G401.6 (cell line): Measurements from ENCODE around the gene GALNT13.

Experiments used
- FAIRE-seq: peaks from 2 replicates; lab custom pipeline; 2012; peaks lifted over from hg19 to GRCh38; lab: Jason Lieb, UNC

Gene GALNT13

DNA sequence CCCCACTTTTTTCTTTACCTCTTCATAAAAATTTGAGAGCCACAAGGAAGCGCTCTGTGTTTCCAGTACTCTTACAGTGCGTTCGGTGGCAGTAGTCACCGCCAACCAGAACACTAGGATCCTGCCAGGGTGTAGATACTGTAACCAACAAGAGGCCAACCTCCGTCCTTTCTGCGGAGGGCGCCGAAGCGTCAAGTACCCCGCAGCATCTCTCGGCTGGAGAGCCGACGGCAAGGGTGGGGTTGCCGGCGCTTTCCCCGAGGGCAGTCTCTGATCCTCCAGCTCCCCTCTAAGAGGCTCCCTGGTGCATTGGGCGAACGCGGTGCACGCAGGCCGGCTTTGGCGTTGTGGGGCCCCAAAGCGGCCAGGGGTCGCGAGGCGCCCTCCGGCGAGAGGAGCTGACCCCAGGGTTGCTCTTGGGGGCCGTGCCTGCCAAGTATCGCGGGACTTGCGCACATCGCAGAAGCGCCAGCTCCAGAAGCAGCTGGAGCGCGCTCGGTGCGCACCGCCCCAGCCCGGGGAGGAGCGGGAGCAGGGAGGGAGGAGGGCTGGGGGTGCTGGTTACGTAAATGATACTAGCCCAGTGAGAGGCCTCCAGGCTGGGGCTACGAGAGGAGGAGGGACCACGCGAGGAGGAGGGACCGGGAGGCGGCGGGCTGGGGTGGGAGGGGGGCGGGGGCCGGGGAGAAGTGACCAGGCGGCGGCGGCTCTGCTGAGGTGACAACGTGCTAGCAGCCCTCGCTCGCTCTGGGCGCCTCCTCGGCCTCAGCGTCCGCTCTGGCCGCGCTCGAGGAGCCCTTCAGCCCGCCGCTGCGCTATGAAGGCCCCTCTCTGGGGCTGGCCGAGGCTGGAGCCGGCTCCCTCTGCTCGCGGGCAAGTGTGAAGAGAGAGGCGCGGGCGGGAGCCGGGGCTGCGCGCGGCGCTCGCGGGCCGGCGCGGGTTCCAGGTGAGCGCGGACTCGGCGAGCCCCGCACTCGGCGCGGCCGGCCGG is at the start of gene GALNT13:
GALNT13 (plus strand) TSS at position 692 of the 991 bp plus-strand sequence.
- FAIRE-seq: peak; percentile 54

DNA sequence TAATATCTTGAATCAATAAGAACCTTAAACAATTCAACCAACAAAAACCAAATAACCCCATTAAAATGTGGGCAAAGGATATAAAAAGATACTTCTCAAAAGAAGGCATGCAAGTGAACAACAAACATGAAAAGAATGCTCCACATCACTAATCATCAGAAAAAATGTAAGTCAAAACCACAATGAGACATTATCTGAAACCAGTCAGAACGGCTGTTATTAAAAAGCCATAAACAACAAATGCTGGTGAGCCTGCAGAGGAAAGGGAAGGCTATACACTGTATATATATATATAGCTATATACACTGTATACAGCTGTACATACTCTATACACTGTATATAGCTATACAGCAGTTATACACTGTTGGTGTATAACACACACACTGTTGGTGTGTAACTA is 47.8 kb upstream of the GALNT13 start:
- FAIRE-seq: no peak

DNA sequence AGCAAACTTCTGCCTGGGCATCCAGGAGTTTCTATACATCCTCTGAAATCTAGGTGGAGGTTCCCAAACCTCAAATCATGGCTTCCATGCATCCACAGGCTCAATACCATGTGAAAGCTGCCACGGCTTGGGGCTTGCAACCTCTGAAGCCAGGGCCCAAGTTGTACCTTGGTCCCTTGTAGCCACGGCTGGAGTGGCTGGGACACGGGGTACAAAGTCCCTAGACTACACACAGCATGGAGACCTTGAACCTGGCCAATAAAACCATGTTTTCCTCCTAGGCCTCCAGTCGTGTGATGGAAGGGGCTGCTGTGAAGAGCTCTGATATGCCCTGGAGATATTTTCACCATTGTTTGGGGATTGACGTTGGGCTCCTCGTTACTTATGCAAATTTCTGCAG is 43.4 kb upstream of the GALNT13 start:
- no peak for FAIRE-seq

DNA sequence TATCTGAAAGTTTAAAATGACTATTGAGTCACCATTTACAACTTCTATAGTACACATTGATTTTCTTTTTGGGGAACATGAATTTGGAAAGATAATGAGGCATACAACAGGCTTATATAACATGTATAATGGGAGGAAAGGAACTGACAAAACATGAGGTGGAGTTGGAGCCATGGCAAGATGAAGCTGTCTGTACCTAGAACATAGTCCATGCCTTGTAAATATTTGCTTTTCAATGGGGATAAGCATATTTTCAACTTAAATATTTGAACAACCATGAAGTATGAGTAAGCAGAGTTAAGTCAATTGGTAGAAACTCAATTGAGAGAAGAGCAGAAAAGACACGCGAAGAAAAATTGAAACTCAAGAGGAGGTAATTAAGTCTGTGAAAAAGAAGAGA is 37.1 kb upstream of the GALNT13 start:
- FAIRE-seq: no peak

DNA sequence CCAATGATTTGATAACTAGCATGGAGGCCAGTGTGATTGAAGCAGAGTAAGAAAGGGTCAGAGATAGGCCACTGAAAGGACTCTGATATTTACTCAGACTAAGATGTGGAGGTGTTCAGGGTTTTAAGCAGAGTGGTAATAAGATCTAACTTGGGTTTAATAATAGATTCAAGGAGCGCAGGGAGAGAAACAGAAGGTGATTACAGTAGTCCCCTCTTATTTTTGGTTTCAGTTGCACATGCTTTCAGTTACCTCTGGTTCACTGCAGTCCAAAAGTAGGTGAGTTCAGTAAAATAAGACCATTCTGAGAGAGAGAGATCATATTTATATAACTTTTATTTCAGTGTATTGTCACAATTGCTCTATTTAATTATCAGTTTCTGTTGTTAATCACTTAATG is 13.5 kb upstream of the GALNT13 start:
- no peak for FAIRE-seq

DNA sequence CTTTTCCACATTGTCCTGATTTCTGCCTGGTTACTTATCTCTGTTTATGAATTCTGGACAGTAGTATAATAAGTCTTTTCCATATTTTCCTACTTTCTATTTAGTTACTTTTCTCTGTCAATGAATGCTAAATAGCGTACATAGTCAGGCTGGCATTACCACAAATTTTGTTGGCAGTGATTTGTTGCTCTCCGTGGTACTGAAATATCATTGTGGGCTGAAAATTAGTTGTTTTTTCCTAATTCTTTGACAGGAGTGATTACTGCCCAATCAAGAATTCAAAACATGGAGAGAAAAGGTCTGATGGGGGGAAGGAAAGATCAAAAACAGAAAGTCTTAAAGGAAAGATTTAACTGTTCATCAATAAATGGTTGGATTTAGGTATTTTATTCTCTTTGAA is 7.7 kb upstream of the GALNT13 start:
- no peak for FAIRE-seq

DNA sequence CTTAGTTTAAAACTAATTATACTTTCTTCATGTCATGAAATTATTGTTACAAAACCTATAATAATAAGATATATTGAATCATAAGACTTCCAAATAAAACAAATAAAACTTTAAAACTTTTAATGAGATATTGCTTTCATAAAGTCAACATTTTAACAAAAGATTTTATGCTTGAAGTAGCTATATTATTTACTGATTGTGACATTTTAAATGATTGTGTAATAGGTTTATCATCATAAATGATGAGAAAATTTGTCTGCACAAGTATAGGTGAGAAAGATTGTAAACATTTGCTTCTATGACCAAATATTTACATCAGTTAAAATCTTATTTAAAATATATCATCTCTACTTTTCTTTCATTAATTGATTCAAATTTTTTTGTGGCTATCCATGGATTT is 5.1 kb upstream of the GALNT13 start:
- peak; percentile 81 for FAIRE-seq

DNA sequence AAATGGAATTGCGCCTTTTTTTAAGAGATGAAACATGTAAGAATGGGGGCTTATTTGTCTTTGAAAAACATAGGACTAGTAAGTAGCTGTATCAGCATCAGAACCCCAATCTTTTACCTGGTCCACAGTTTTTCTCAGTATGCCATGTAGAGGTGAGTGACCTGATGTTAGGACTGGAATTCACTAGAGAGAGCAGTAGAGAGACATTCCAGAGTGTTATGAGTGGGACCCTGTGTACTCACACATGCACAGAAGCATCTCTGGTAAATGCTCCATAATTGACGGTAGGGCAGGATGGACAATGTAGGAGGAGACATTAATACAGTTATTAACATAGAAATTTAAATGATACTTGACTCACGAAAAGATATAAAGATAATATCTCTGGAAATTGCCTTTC is 1.4 kb upstream of the GALNT13 start:
- peak; percentile 72 for FAIRE-seq

DNA sequence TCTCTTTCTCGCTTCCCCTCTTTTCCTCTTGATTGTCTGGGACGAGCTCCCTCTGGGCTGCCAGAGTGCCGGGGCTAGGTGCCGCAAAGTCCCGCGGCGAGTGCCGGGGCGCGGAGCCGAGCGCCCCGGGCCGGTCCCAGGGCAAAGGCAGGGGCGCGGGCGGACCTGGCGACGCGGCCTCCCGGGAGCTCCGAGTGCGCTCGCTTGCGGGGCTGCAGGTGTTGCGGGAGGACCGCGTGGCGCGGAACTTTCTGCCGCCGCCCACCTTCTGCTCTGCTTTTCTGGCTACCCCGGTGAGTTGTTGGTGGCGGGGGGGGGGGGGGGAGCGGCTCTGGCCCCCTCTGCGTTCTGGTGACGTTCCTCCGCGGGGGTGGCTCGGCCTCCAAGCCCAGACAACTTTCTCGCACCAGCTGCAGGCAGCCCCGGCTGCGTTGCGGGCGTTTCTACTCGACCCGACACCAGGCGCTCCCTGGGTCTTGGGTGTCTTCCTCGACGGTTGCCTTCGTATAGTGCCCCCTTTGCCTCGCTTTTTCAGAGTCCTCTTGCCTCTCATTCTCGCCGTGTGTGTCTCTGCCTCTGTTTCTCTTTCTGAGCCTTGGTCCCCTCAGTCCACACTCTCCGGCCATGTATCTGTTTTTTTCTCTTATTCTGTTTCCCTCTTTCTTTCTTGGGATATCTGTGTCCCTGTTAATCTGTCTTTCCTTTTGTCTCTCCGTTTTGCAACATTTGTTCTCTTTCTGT is 759 bp downstream of the GALNT13 start:
- FAIRE-seq: no peak

DNA sequence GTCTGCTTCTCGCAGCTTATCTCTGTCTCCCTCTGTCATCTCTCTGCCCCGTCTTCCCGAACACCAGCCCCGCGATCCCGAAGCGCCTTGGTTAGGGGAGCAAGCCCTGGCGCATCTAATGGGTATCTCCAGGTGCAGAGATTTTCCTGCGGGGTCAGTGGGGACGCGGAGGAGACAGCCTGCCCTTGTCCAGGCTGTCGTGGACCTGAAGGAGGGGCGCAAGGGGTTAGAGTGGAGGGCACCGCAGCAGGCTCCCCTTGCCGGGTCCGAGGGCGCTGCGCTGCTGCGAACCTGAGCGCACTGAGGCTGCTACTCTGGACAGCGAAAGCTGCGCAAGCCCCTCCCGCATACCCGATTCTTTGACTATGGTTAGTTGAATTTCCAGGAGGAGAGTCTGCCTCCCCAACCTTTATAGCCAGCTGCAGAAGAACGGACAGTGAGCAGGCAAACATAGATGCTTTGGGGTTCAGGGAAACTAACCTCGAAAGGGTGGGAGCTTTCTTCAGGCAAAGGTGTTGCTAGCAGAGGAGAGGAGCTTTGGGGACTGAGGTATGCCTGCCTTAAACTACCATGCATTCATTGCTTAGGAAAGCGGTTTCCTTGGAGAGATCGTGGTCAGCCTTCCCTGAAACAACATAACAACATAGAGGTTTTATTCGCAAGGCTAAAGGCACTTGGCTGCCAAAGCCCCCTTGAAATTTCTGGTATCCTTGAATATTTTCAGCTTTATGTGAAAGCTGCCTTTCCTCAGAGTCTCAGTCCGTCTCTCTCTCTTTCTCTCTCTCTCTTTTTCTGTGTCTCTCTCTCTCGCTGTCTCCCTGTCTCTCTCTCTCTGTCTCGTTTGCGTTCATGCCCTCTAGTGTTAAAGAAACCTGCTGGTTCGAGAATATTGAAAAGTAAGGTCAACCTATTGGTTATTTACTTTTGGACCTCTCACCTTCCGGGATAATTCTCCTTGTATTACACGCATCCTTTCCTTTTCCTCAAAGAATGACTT is 1.6 kb downstream of the GALNT13 start:
- no peak for FAIRE-seq

DNA sequence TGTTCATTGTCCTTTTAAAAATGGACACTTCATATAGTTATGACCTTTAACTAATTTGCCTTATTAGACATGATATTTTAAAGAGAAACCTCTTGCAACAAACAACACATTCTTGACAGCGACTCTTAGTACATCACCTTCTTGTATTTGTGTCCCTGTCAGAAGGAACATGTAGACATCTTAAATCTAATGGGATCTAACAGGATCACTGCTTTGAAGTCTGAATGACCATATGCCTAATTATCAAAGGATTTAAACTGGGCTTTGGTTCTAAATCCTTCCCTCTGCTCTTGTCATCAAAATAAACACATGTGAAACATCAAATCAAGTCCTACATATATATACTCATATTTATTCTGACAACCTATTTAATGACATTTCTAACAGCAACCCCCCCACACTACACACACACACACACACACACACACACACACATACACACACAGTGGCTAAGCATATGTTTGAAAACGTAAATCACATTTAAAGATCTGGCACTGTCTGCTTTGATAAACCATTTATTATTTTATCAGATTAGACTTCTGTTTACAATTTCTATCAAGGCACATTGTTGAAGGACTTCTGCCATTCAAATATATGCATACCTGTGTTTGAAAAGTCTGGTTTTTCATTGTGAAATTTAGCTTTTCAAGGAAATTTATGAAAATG is 4.2 kb downstream of the GALNT13 start:
- FAIRE-seq: no peak

DNA sequence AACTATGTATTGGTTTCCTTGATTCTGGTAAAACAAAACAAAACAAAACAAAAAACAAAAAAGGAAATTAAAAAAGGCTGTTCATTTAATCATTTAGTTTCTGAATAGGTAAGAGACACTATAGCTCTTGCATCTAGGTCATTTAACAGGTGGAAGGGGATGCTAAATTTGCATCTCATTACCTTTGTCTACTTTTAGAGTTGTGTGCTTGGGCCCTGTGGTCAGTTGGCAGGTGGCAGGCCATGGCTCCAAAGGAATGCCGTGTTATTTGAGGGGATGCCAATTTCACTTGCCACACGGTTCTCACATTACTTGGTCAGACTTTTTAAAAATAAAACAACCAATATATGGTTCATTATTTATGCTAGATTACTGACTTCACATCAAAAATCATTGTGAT is 9.2 kb downstream of the GALNT13 start:
- no peak for FAIRE-seq

DNA sequence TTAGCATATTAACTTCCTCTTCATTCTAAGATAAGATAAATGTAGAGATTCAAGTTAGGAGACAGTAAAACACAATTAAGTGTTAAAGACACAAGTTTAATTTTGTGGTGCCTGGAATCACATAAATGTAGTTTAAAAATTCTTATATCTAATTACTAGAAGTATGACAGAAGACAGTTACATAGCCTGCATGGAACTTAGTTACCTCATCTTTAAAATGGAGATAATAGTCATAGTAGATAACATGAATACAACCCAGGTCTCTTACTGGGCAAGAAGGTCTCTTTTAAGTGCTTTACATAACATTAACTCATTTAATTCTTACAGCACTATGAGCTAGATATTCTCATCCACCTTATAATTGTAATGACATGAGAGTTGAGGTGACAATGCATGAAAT is 15.1 kb downstream of the GALNT13 start:
- FAIRE-seq: no peak

DNA sequence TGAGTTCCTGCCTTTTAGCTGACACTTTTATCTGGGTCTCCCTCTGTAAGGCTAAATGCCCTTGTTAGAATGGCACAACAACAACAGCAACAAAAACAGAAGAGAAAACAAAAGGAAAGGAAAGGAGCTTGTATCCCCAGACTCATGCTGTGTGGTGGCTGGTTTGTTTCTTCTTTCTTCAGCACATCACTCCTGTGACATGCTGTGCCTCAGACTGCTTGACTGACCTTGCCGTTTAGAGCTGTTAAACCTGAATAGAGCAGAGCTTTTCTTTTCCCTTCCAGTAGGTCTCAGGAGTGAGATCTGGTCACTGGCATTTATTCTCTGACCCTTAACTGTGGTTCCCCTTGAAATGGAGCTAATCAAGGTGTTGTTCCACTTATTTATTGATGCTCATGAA is 18.9 kb downstream of the GALNT13 start:
- FAIRE-seq: no peak

DNA sequence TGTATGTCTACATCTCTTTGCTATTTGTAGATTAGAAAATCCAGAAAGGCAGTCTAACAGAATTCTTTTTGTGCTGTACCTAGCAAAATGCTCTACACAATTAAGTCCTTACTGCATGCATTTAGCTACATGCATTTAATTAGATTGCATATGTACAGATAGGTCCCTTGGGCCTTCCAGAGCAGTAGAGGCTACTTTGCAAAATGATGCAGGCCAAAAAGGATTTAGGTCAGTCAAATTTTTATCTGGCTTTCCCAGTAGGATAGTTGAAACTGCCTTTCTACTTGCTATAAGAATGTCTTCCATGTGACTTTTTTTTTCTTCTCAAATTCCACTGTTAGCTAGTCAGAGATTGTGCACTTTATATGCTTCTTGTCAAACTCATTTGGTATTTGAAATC is 19.3 kb downstream of the GALNT13 start:
- FAIRE-seq: no peak

DNA sequence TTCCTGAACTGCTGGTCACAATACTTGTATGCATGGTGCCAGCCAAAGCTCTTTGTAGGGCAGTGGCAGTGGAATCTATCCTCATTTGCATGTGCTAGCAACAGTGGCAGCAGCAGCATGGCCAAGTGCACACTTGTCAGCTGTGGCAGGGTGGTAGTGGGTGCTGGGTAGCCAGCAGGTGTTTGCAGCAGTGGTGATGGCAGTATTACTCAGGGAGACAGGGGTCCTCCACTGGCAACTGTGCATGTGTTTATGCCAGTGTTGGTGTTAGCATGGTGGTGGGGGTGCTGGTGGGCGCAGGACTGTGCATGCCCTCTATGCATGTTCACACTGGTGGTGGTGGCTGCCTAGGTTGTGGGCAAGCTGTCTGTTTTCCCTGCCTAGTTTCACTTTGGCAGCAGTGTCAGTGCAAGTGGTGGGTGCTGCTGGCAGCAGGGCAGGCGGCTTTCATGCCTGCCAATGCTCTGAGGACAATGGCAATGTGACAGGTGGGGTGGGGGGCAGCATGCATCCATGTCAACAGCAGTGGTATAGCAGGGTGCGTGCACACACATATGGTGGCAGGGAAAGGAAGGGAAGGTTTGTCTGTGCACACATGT is 41.2 kb downstream of the GALNT13 start:
- no peak for FAIRE-seq

DNA sequence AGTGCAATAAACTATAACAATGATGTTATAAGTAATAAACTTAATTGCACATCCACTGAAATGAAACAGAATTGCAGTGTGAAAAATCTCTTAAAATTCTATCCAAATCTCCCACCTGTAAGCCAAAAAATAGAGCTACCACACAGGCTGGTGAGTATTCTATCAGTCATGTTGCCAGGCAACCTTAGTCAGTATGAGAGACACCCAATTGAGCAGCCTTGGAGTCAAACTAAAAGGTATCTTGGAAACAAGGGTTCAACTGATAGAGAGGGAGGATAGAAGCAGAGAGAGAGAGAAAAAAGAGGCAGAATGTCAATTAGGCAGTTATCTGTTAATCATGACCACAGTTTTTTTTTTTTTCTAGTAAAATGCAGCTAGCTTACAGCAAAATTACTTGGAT is 45.8 kb downstream of the GALNT13 start:
- no peak for FAIRE-seq

DNA sequence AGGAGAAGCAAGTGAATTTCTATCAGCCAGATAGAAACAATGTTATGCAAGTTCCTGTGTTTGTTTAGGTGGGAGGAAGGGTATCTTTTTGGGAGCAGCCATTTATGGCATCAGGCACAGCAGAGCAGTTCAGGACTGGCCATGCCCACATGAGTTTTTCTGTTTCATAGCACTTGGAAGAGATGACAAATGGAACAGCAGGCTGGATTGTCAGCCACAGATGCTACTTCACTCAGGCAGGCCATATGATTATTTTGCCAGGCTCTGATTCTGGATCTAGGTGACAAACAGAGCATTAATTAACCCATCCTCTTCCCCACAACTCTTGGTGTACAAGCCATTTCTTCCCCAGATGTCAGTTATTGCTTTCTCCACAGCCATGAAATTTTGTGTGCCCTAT is 63.8 kb downstream of the GALNT13 start:
- FAIRE-seq: no peak

DNA sequence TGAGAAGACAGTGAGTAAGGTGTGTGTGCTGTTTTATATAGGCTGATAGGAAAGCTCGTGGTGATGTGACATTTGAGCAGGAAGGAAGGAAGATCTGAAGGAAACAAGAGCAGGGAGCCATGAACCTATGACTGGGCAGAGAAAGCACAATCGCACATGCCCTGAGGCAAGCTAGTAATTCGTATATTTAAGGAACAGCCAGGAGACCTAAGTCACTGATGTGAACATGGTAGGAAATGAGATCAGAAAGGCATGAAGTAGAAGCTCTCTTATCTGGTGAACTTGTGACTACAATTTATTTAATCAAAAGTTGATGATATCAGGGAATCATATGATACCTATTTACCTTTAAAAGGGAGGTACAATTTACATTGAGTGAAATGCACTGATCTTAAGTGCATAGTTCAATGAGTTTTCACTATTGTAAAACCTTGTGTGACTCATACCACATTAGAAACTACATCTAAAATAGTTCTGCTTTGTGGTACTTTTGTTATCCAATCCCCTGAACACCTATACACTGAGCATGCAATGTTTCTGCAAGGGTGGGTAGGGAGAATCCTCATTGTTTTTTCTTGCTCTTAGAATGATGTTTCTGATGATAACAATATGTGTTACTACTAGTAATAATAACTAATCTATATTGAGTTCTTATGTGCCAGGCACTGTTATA is 67.5 kb downstream of the GALNT13 start:
- no peak for FAIRE-seq

DNA sequence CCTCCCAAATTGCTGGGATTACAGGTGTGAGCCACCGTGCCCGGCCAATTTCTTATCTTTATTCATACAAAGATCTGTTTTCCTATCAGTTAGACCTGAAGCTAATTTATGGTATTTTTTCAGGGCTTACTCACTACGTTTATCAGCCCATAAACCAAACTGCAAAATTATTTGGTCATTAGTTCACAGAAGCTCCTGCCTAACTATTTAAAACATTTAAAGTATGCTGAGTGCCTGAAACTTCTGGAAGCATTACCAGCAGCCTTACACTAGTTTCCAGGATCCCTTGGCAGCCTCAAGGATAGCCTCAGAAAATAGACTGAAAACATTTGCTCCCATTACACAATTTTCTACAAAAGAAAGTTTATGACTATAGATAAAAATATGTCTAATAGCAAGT is 68.8 kb downstream of the GALNT13 start:
- no peak for FAIRE-seq

DNA sequence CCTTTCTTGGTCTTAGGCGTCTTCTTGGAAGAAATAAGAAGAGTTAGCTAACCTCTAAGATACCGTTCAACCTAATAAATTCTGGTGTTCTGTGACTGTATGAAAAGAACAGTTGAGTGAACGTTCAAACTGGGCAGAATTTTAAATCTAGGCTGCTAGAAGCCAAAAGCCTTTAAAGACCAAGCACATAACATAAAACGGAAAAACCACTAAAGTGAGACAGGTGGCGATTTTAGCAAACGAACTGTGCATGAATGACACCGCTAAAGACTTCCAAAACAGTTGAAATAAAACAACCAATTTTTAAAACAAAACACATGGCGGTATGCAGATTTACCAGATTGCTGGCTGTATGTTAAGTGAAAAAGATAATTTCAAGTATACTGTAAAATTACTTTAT is 73.1 kb downstream of the GALNT13 start:
- FAIRE-seq: no peak
